HG03103 (cell line): ENCODE data around the gene KRT12.

Experiments used
- ATAC-seq: cut with Tn5 transposase; IDR thresholded peaks from one replicate; pipeline ENCODE4 v1.9.1; 2021; ENCODE audit warnings: low read depth; ENCODE audit not compliant: unreplicated experiment

The KRT12 gene

GRCh38 chr17:40848583-40849235 is 18.3 kb downstream of the KRT12 start:
- ATAC-seq = no peak

GRCh38 chr17:40846515-40847144 is 20.4 kb downstream of the KRT12 start:
- ATAC-seq = no peak

DNA sequence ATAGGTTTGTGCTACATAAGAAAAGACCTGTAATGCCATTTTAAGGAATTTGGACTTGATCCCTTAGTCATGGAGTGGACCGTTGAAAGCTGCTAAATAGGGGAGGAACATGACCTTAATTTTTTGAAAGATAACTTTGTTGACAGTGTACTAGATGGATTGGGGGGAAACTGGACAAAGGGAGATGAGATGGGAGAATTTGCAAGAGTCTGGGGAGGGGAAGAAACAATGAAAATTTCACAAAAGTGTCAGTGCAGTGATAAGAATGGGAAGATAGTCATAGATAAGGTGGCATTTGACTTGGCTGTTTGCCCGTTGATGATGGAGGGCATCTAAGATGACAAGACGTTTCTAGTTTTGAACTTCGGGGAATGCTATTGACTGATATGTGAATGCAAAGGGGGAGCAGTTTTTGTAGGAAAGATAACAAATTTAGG is 22.3 kb downstream of the KRT12 start:
- ATAC-seq = no peak

- ATAC-seq = no peak
Measured at GRCh38 chr17:40843242-40843641, 23.8 kb downstream of the KRT12 start.

DNA sequence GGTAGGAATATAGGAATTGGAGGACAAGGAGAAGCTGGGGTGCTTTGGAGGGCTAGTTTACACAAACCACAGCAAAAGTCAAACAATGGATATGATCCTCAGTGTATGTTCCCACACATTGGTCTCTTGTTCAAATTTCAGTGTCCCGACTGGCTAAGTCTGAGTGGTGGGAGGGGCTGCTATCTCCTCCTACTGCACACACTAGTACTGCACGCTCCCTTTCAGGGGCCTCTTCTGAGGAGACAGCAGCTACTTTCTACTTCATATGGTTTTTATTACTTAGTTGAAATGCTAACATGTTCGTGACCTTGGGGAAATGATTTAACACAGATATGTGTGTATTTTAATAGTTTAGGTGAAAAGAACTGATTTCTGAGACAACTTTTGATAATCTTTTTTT is 25.8 kb downstream of the KRT12 start:
- ATAC-seq = no peak

- no peak for ATAC-seq
Measured at GRCh38 chr17:40839194-40839593, 27.8 kb downstream of the KRT12 start.

DNA sequence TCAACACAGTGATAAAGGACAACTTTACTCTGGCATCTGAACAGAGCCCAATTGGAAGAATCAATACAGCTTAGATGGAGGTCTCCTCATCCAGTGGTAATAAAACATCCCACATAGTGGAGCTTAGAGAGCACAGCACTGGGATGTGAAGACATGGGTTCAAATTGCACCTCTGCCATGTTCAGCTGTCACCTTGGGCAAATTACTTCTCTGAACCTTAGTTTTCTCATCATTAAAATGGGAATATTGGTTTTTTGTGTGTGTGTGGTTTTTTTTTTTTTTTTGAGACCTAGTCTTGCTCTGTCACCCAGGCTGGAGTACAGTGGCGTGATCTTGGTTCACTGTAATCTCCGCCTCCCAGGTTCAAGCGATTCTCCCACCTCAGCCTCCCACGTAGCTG is 31.0 kb downstream of the KRT12 start:
- no peak for ATAC-seq

- ATAC-seq = no peak
Measured at GRCh38 chr17:40833882-40834281, 33.1 kb downstream of the KRT12 start.

GRCh38 chr17:40832840-40833239 is 34.2 kb downstream of the KRT12 start:
- no peak for ATAC-seq

DNA sequence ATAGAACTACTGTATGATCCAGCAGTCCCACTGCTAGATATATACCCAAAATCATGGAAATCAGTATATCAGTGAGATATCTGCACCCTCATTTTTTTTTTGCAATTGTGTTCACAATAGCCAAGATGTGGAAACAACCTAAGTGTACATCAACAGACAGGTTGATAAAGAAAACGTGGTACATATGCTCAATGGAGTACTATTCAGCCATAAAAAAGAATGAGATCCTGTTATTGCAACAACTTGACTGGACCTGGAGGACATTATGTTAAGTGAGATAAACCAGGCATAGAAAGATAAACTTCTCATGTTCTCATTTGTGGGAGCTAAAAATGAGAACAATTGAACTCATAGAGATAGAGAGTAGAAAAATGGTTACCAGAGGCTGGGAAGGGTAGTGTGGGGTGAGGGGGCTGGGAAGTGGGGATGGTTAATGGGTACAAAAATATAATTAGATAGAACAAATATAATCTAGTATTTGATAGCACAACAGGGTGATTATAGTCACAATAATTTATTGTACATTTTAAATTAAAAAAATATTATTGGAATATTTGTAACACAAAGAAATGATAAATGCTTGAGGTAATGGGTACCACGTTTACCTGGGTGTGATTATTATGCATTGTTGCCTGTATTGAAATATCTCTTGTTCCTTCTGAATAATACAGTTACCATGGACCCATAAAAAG is 36.8 kb downstream of the KRT12 start:
- no peak for ATAC-seq

DNA sequence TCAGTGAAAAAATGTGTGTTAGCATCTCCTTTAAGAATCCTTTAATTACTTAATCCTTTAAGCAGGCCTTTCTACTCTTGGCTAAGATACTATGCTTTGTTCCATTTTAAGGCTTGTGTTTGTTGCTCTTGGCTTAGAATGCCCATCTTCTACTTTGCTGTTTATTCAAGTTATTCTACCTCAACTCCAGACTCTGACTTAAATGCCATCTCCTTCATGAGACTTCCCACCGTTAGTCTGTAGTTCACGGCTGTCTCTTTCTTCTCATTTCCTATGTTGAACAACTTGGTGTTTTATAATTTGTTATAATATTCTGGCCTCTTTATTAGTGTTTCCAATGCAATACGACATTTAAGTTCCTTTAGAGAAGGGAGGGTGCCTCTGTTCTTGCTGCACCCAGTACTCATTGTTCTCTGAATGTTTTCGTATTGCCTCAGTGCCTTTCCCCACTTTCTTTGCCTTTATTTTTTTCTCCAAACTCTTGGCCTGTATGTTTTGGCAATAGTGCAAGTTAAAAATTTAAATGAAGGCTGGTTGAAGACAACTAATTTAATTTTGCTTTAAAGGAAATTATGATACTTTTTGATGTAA is 38.5 kb downstream of the KRT12 start:
- ATAC-seq = no peak

GRCh38 chr17:40827746-40828453 is 39.1 kb downstream of the KRT12 start:
- no peak for ATAC-seq

GRCh38 chr17:40825599-40825998 is 41.4 kb downstream of the KRT12 start:
- ATAC-seq = no peak

DNA sequence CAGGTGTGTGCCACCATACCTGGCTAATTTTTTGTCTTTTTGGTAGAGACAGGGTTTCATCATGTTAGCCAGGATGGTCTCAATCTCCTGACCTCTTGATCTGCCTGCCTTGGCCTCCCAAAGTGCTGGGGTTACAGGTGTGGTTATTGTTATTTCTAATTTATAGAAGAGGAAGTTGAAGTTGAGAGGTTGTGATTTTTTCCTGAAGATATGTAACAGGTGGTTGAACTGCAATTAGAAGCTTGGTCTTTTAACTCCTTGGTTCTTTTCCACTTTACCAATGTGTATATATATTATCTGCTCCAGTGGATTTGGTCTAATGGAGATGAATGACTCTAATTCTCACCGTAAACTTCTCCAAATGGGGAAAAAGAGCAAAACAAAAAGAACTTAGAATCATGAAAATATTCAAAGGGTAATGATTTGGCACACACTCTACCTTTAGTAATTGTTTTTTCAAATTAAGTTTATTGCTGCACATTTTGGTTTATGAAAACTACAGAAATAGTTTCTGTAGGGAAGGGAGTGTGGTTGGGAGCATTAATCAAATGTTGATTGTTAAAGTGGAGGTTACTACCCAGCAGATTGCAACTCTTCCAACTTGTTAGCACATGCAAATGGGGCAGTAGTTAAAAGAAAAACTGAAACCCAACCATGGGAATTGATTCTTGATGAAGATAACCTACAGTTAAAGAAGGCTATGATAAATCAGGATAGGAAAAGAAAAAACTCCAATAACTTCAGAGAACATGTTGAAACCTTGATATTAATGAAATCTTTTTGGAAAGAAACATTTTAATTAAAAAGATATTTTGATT is 42.8 kb downstream of the KRT12 start:
- ATAC-seq = no peak

- no peak for ATAC-seq
Measured at GRCh38 chr17:40822132-40822812, 44.8 kb downstream of the KRT12 start, which contains the start of gene KRT10. Gene KRT10 (minus strand): TSS chr17:40822614. CDS start chr17:40822585, 29 bp downstream.

DNA sequence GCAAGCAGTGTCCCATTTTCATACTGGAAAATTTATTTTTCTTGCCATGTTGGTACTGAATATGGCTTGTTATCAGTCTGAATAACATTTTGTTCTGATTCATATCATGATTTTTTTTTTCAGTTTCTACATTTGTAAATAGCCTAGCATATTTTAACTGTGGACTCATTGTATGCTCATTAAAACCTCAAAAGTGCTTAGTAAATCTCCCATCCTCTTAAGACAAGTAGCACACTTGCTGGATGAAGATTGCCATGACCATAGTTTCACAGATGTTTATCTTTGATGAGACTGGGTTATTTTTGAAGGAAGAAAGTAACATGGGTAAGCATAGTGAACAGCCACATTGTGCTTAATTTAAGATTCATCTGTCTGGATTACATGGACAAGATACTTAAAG is 45.5 kb downstream of the KRT12 start:
- ATAC-seq = no peak

DNA sequence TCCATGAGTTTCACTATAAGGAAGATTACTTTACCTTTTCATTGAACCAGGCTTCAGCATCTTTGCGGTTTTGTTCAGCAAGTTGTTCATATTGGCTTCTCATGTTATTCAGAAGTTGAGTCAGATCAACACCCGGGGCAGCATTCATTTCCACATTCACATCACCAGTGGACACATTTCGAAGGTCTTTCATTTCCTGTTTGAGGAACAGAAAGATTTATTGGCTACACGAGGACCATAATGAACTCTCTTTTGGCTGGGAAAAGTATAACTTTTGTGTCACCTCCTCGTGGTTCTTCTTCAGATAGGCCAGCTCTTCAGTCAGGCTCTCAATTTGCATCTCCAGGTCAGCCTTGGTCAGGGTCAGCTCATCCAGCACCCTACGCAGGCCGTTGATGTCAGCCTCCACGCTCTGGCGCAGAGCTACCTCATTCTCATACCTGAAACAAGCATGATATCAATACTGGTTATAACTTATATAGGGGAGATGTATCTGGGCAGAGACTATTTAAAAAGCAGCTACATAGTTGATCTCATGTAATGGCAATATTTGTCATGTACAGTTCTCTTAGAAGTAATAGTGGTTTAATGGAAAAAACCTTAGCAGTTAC is 46.7 kb downstream of the KRT12 start:
- no peak for ATAC-seq

GRCh38 chr17:40819528-40820125 is 47.4 kb downstream of the KRT12 start:
- no peak for ATAC-seq
